SU-DHL-6 (cell line): Measurements from ENCODE around the gene SGSM1.

Experiments
- EZH2phosphoT487 ChIP-seq: fragments of 200-600 bp; sonication (generic), shearing (Covaris generic); conservative IDR thresholded peaks from 2 replicates; pipeline ENCODE4 v1.6.1; 2018; ENCODE audit warnings: mild to moderate bottlenecking, antibody characterized with exemption, low read length, moderate library complexity, mixed read lengths
- TF ChIP-seq, protein P1 (sequence below): fragments of 200-600 bp; sonication (generic); IDR thresholded peaks from one replicate; pipeline ENCODE4 v1.5.1; 2017; ENCODE audit warnings: antibody characterized with exemption, mild to moderate bottlenecking, low read length, moderate library complexity; ENCODE audit not compliant: insufficient read depth, poor library complexity, severe bottlenecking

DNA sequence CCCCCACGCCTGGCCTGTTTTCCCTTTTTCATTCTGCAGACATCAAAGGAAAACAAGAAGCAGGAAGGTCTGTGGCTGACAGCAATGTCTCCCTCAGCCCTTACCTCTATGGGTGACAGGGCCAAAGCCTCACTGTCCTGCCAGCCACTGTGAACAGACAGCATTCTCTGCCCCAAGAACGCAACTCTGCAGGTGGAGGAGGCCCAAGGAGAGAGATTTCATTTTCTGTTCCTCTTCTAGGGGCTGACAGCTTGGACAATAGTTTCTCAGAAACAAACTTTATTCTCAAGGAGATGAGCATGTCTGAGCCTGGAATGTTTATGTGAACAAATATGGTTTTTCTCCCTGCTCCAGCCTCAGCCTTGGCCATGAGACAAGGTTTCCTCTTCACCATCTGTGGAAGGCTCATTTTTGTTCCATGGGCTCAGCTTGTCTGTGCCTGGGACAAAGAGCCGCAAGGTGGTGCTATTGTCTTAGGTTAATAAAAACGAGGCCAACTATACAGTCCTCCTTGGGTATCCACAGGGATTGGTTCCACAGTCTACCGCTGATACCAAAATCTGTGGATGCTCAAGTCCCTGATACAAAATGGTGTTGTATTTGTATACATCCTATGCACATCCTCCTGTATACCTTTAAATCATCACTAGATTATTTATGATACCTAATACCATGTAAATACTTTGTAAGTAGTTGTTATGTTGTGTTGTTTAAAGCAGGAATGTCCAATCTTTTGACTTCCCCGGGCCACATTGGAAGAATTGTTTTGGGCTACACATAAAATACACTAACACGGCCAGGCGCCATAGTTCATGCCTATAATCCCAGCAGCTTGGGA lies 37.3 kb upstream of the SGSM1 start:
- TF ChIP-seq, protein P1, sequence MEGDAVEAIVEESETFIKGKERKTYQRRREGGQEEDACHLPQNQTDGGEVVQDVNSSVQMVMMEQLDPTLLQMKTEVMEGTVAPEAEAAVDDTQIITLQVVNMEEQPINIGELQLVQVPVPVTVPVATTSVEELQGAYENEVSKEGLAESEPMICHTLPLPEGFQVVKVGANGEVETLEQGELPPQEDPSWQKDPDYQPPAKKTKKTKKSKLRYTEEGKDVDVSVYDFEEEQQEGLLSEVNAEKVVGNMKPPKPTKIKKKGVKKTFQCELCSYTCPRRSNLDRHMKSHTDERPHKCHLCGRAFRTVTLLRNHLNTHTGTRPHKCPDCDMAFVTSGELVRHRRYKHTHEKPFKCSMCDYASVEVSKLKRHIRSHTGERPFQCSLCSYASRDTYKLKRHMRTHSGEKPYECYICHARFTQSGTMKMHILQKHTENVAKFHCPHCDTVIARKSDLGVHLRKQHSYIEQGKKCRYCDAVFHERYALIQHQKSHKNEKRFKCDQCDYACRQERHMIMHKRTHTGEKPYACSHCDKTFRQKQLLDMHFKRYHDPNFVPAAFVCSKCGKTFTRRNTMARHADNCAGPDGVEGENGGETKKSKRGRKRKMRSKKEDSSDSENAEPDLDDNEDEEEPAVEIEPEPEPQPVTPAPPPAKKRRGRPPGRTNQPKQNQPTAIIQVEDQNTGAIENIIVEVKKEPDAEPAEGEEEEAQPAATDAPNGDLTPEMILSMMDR = peak; percentile 78
- no peak for TF ChIP-seq EZH2phosphoT487
